Ovary (tissue), 9 donors: ENCODE measurements around the gene RBM26. TPM values are rescaled to one million over a fixed set of nuclear protein-coding genes. Genes with fewer than 3 reads are reported as not detected.

Experiments used
- DNase-seq, 5 donors: peaks; one replicate each; pipeline ENCODE4 v3.0.0-alpha.2; 2019 to 2020
- H3K27ac ChIP-seq, 2 donors: fragments of 200-600 bp; one replicate each; pipeline versions ENCODE4 v1.5.1 to v1.8.0; 2019 to 2022
- H3K27me3 ChIP-seq: fragments of 200-600 bp; one replicate; pipeline ENCODE4 v1.8.0; 2022
- H3K36me3 ChIP-seq: fragments of 200-600 bp; sonication (generic); one replicate; pipeline ENCODE4 v1.5.1; 2019
- H3K4me1 ChIP-seq: one replicate; pipeline ENCODE4 v1.8.1; 2013; ENCODE audit warnings: mild to moderate bottlenecking, moderate library complexity; ENCODE audit not compliant: insufficient read depth
- H3K4me3 ChIP-seq: fragments of 200-600 bp; sonication (generic); one replicate; pipeline ENCODE4 v1.5.1; 2017
- H3K9me3 ChIP-seq, 2 donors: fragments of 200-600 bp in 1 of 2; sonication (generic) in 1 of 2; one replicate each; pipeline versions ENCODE4 v1.5.1 to v1.8.1; 2013 to 2019; ENCODE audit warnings: mild to moderate bottlenecking in 1 of 2, moderate library complexity in 1 of 2
- EP300 ChIP-seq: sonication (generic); formaldehyde crosslinking; IDR thresholded peaks from one replicate; pipeline ENCODE4 v1.6.1; 2017; ENCODE audit warnings: antibody characterized with exemption
- POLR2A ChIP-seq: fragments of 450-650 bp; IDR thresholded peaks from one replicate; pipeline ENCODE4 v1.6.1; 2017; ENCODE audit warnings: antibody characterized with exemption, mild to moderate bottlenecking, moderate library complexity
- WGBS, 3 donors: extraction: QIAGEN DNeasy Blood & Tissue Kit in 1 of 3; methylation state at CpG; one replicate each; pipeline versions ENCODE4 v1.1.5 to v1.1.7; 2013 to 2017; 5-methylcytosine and 5-hydroxymethylcytosine counted together
- intact Hi-C, 4 donors: fragments of 100-400 bp; cut with DNase I; formaldehyde crosslinking; loops; one replicate each; pipeline versions ENCODE4 v1.11.0 to v1.15.1; 2022 to 2023
- polyA plus RNA-seq, 2 donors: library from polyadenylated mRNA; stranded (reverse); fragments of 200-250 nt in 1 of 2; fragments of 350-450 nt in 1 of 2; fragmentation: Illumina TruSeq in 1 of 2; extraction: RNeasy Lipid Tissue Mini Kit (QIAGEN cat#74804) in 1 of 2; gene quantifications; one replicate each; pipeline ENCODE4 v1.2.3, GENCODE V29; 2013 to 2014
- total RNA-seq, 7 donors: library from RNA; depleted of rRNA in 2 of 7; stranded (reverse); fragments of >200 nt in 2 of 7; fragmentation: NEBNext Ultra II Directional in 3 of 7; extraction: Animal tissue kit (Norgen Biotek cat#: 25700) in 3 of 7; gene quantifications; one replicate each; pipeline versions ENCODE4 v1.1.0 to v1.2.4, GENCODE V29; 2016 to 2023
- TF ChIP-seq, protein P1 (sequence below), 3 donors: fragments of 450-650 bp in 2 of 3; fragments of 200-600 bp in 1 of 3; IDR thresholded peaks; one replicate each; pipeline versions ENCODE4 v1.5.1 to v1.8.0; 2016 to 2022; ENCODE audit warnings: antibody characterized with exemption in 3 of 3, mild to moderate bottlenecking in 1 of 3
- donor health status: DM: no; HTN: no; CAD: no; lungs with moderate emphysema.
- donor health status: DM: no; HTN: no; CAD: no.
- donor health status: Bipolar disorder and iron deficiency.
- donor health status: DM: yes; HTN: yes; CAD: no.
- donor health status: DM: no; HTN: no; CAD: no.
- donor health status: DM: yes; HTN: yes; CAD: no.

The RBM26 gene
- total and polyA plus RNA-seq, 9 donors = 19.0 to 52.9 (median 39.4) TPM

- peaks cover 4% of the 10 kb centered on the region for H3K36me3 ChIP-seq
- TF ChIP-seq, protein P1, sequence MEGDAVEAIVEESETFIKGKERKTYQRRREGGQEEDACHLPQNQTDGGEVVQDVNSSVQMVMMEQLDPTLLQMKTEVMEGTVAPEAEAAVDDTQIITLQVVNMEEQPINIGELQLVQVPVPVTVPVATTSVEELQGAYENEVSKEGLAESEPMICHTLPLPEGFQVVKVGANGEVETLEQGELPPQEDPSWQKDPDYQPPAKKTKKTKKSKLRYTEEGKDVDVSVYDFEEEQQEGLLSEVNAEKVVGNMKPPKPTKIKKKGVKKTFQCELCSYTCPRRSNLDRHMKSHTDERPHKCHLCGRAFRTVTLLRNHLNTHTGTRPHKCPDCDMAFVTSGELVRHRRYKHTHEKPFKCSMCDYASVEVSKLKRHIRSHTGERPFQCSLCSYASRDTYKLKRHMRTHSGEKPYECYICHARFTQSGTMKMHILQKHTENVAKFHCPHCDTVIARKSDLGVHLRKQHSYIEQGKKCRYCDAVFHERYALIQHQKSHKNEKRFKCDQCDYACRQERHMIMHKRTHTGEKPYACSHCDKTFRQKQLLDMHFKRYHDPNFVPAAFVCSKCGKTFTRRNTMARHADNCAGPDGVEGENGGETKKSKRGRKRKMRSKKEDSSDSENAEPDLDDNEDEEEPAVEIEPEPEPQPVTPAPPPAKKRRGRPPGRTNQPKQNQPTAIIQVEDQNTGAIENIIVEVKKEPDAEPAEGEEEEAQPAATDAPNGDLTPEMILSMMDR (IDR thresholded peaks at IDR 0.05) = no peak
- no peak for TF ChIP-seq EP300
- TF ChIP-seq POLR2A = no peak
- no peak overlapping the region for H3K4me3 ChIP-seq
- no peaks in the 10 kb centered on the region for H3K9me3 ChIP-seq
- H3K4me1 ChIP-seq = no peaks in the 10 kb centered on the region
- intact Hi-C loops = no loop called here
- H3K27me3 ChIP-seq = no peaks in the 10 kb centered on the region
- whole genome bisulfite sequencing, 3 donors = 9 to 40% (median 11%) methylated on average over 1 of the region's 1 CpG
- no peak for DNase-seq
- no peak overlapping the region for H3K27ac ChIP-seq
Observed at GRCh38 chr13:79369226-79369625, 36.8 kb downstream of the RBM26 start.

GRCh38 chr13:79365981-79366380 is 40.1 kb downstream of the RBM26 start:
- H3K4me3 ChIP-seq = no peak overlapping the region
- no peaks in the 10 kb centered on the region for H3K9me3 ChIP-seq
- no peak for TF ChIP-seq EP300
- TF ChIP-seq, protein P1 (IDR thresholded peaks at IDR 0.05) = no peak
- TF ChIP-seq POLR2A = no peak
- DNase-seq = no peak
- H3K36me3 ChIP-seq = peaks cover 4% of the 10 kb centered on the region
- no peaks in the 10 kb centered on the region for H3K27me3 ChIP-seq
- H3K4me1 ChIP-seq = no peaks in the 10 kb centered on the region
- H3K27ac ChIP-seq = no peak overlapping the region
- intact Hi-C loops = no loop called here
- WGBS, 3 donors = 79 to 89% (median 81%) methylated on average over 2 of the region's 2 CpGs

- no peaks in the 10 kb centered on the region for H3K27me3 ChIP-seq
- TF ChIP-seq EP300 = no peak
- H3K4me3 ChIP-seq = no peak overlapping the region
- no peaks in the 10 kb centered on the region for H3K4me1 ChIP-seq
- H3K9me3 ChIP-seq = no peaks in the 10 kb centered on the region
- no peak overlapping the region for H3K27ac ChIP-seq
- H3K36me3 ChIP-seq = peaks cover 2% of the 10 kb centered on the region
- intact Hi-C loops = no loop called here
- whole genome bisulfite sequencing, 3 donors = 92 to 98% (median 98%) methylated on average over 3 of the region's 3 CpGs
- no peak for DNase-seq
Observed at GRCh38 chr13:79361299-79361698, 44.8 kb downstream of the RBM26 start.

DNA sequence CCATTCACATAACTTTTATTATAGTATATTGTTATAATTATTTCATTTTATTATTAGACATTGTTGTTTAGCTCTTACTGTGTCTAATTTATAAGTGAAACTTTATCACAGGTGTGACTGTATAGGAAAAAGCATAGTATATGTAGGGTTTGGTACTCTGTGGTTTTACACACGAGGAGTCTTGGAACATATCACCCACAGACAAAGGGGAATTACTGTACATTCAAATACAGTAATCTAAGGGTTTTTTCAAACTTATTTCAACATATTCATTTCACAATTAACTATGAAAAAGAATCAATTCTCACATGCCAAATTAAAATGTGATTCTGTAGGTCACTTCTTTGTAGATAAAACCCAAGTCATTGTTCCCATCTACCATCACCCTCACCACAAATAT is 46.0 kb downstream of the RBM26 start:
- intact Hi-C loops = no loop called here
- DNase-seq = no peak
- no peak overlapping the region for H3K4me3 ChIP-seq
- WGBS, 3 donors = 88 to 95% (median 95%) methylated on average over 1 of the region's 1 CpG
- no peaks in the 10 kb centered on the region for H3K27me3 ChIP-seq
- no peak overlapping the region for H3K27ac ChIP-seq
- H3K9me3 ChIP-seq = no peaks in the 10 kb centered on the region
- H3K36me3 ChIP-seq = no peaks in the 10 kb centered on the region
- TF ChIP-seq POLR2A (no peak), EP300 (no peak)
- TF ChIP-seq, protein P1 (IDR thresholded peaks at IDR 0.05) = no peak
- H3K4me1 ChIP-seq = no peaks in the 10 kb centered on the region

- Histone ChIP-seq H3K4me1 (no peaks in the 10 kb centered on the region), H3K36me3 (no peaks in the 10 kb centered on the region), H3K9me3 (no peaks in the 10 kb centered on the region), H3K27me3 (no peaks in the 10 kb centered on the region), H3K27ac (no peak overlapping the region), H3K4me3 (no peak overlapping the region)
- intact Hi-C loops = no loop called here
- no peak for DNase-seq
- TF ChIP-seq EP300 (no peak), POLR2A (no peak)
- TF ChIP-seq, protein P1 (IDR thresholded peaks at IDR 0.05) = no peak
Observed at GRCh38 chr13:79359064-79359463, 47.0 kb downstream of the RBM26 start.
